Measurements from ENCODE around the gene GRWD1.

GRCh38 chr19:48465215-48465614 lies 19.4 kb downstream of the GRWD1 start:
- TF ChIP-seq, protein P1, sequence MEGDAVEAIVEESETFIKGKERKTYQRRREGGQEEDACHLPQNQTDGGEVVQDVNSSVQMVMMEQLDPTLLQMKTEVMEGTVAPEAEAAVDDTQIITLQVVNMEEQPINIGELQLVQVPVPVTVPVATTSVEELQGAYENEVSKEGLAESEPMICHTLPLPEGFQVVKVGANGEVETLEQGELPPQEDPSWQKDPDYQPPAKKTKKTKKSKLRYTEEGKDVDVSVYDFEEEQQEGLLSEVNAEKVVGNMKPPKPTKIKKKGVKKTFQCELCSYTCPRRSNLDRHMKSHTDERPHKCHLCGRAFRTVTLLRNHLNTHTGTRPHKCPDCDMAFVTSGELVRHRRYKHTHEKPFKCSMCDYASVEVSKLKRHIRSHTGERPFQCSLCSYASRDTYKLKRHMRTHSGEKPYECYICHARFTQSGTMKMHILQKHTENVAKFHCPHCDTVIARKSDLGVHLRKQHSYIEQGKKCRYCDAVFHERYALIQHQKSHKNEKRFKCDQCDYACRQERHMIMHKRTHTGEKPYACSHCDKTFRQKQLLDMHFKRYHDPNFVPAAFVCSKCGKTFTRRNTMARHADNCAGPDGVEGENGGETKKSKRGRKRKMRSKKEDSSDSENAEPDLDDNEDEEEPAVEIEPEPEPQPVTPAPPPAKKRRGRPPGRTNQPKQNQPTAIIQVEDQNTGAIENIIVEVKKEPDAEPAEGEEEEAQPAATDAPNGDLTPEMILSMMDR (IDR thresholded peaks at IDR 0.05): no peak
- TF ChIP-seq POLR2A (IDR thresholded peaks at IDR 0.05): no peak
